HG02642 (cell line): ENCODE measurements around the gene PDE8B.

Source experiments
- ATAC-seq: cut with Tn5 transposase; IDR thresholded peaks from one replicate; pipeline ENCODE4 v1.9.1; 2021; ENCODE audit warnings: mild to moderate bottlenecking; ENCODE audit not compliant: unreplicated experiment, poor library complexity

PDE8B gene

GRCh38 chr5:77316871-77317661 is 106.6 kb downstream of the PDE8B start:
- no peak for ATAC-seq

GRCh38 chr5:77318060-77318459 is 107.6 kb downstream of the PDE8B start:
- ATAC-seq, result no peak

- no peak for ATAC-seq
These were observed 108.8 kb downstream of the PDE8B start for GRCh38 chr5:77319117-77319804.

GRCh38 chr5:77321793-77322394 is 111.4 kb downstream of the PDE8B start:
- ATAC-seq, result no peak

GRCh38 chr5:77322406-77322805 is 111.9 kb downstream of the PDE8B start:
- no peak for ATAC-seq

- ATAC-seq, result no peak
These were observed 115.6 kb downstream of the PDE8B start for GRCh38 chr5:77325921-77326541.

- ATAC-seq, result no peak
These were observed 116.7 kb downstream of the PDE8B start for GRCh38 chr5:77326986-77327734.

- no peak for ATAC-seq
These were observed 118.6 kb downstream of the PDE8B start for GRCh38 chr5:77328930-77329647.

GRCh38 chr5:77329664-77330430 is 119.4 kb downstream of the PDE8B start:
- no peak for ATAC-seq

- no peak for ATAC-seq
These were observed 122.6 kb downstream of the PDE8B start for GRCh38 chr5:77333036-77333435.

GRCh38 chr5:77333451-77334123 is 123.1 kb downstream of the PDE8B start:
- ATAC-seq, result no peak

GRCh38 chr5:77337246-77337645 is 126.8 kb downstream of the PDE8B start:
- no peak for ATAC-seq

GRCh38 chr5:77337686-77338085 is 127.2 kb downstream of the PDE8B start:
- no peak for ATAC-seq

- ATAC-seq, result no peak
These were observed 128.9 kb downstream of the PDE8B start for GRCh38 chr5:77339337-77339890.

GRCh38 chr5:77343165-77343564 is 132.7 kb downstream of the PDE8B start:
- no peak for ATAC-seq

GRCh38 chr5:77347435-77348098 is 137.1 kb downstream of the PDE8B start:
- ATAC-seq, result no peak

- ATAC-seq, result no peak
These were observed 142.8 kb downstream of the PDE8B start for GRCh38 chr5:77353251-77353650.

- ATAC-seq, result no peak
These were observed 144.0 kb downstream of the PDE8B start for GRCh38 chr5:77354454-77354853.
